ENCODE data around the gene CIAPIN1.
"Not testable (repeated sequence)": the region's sequence is repeated elsewhere in the genome, so short reads cannot be mapped to it uniquely, and the experiment has no call there.

Gene CIAPIN1

DNA sequence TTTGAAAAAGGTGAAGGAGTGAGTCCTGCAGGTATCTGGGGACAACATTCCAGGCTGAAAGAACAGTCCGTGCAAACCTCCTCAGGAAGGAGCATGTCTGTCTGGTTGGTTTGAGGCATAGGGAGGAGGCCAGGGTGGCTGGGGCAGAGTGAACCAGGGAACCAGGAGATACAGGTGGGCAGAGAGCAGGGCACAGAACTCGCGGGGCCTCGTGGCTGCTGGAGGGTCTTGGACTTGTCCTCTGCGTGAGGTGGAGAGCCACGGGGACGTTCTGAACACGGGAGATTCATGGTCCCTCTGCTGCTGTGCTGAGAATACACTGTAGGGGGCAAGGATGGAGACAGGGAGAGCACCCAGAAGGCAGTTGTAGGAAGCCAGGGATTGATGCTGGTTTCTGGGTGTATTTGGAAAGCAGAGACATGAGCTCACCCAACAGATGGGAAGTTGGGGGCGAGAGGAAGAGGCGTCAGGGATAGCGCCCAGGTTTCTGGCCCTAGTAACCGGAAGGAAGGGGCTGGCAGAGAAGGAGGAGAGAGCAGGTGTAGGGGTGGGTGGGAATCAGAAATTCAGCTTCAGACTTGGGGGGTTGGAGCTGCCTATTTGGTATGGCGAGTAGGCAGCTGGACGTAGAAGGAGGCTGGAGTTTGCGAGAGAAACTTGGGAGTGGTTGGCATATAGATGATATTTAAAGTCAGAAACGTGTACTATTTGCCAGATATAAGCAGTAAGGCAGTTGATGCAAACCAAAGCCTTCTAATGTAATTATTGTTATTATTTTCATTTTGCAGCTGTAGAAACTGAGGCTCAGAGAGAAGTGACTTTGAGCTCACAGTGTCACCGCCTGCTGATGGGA, 43.0 kb downstream of the CIAPIN1 start, which contains the start of gene CCL17:
Gene CCL17, plus strand, starts transcription at position 803 of the 853 bp plus-strand sequence. CDS start 9,166 bp downstream, outside the sequence.
- H3K18ac ChIP-seq (ENCODE audit: low read length): no peak within 1 kb of the TSS
- no peak for DNase-seq
- no peak within 1 kb of the TSS for H3K9ac ChIP-seq (ENCODE audit: low read length)
- no peaks in the 10 kb centered on the region for H3K27me3 ChIP-seq (ENCODE audit: insufficient read depth, low read length, poor library complexity)
- no peak within 1 kb of the TSS for H4K5ac ChIP-seq (ENCODE audit: low read length)
- H3K27ac ChIP-seq (ENCODE audit: low read depth, low read length): no peak within 1 kb of the TSS
- no peak within 1 kb of the TSS for H3K4me3 ChIP-seq (ENCODE audit: low read length)
- no peak within 1 kb of the TSS for H2BK5ac ChIP-seq (ENCODE audit: low read length)
- no CpG with 5 or more reads among the region's 17 CpGs for WGBS (ENCODE audit: extremely low coverage, insufficient coverage, low lambda C conversion rate)
- H2BK120ac ChIP-seq (ENCODE audit: low read depth, low read length): no peak within 1 kb of the TSS
- no peak within 1 kb of the TSS for H4K8ac ChIP-seq (ENCODE audit: low read depth, low read length)
- no peaks in the 10 kb centered on the region for H3K79me2 ChIP-seq (ENCODE audit: control insufficient read depth, insufficient read depth, low read length)
- H3K4me2 ChIP-seq (ENCODE audit: low read length): no peak within 1 kb of the TSS
- H3K23ac ChIP-seq (ENCODE audit: low read length): no peak within 1 kb of the TSS
- H3K4ac ChIP-seq (ENCODE audit: low read depth, low read length): no peak within 1 kb of the TSS
- no peak within 1 kb of the TSS for H3K56ac ChIP-seq (ENCODE audit: low read length)
- no peaks in the 10 kb centered on the region for H3K36me3 ChIP-seq (ENCODE audit: control insufficient read depth, insufficient read depth, low read length)
- no peak within 1 kb of the TSS for H2BK15ac ChIP-seq (replicated peaks; ENCODE audit: low read depth)
- H3K4me1 ChIP-seq (ENCODE audit: control insufficient read depth, low read depth, low read length): no peaks in the 10 kb centered on the region
- no peak within 1 kb of the TSS for H2AK5ac ChIP-seq (ENCODE audit: low read length)
- no peaks in the 10 kb centered on the region for H3K79me1 ChIP-seq (ENCODE audit: low read length)

DNA sequence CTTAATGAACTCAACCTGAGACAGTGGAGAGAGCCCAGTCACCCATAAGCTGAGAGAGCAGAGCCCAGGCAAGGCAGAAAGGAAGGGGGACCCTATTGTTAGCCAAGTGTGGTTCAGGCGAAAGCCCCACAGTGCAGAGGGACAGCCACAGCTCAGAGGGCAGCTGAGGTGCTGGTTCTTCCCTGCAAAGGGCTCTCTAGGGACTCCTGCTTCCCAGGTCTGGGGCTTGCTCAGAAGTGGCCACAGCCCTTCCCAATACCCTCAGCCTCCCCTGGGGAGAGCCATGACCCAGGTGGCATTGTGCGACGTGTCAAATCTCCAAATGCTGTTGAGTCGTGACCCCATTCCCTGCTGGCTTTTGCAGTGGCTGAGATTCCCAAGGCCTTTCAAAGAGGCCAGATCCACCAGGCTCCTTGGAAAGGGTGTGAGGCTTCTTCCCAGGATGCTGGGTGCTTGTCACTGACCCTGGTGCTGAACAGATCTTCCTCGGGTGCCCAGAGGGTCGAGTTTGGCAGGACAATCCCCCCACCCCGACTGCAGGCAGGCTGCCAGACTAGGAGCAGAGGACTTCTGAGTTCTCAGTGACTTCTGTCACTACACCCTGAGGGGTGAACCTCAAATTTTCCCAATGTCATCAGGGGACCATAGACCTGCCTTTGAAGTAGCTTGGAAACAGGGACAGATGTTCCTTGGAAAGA, 45.1 kb downstream of the CIAPIN1 start:
- Histone ChIP-seq H3K4me1 (ENCODE audit: control insufficient read depth, low read depth, low read length) (no peaks in the 10 kb centered on the region), H3K79me2 (ENCODE audit: control insufficient read depth, insufficient read depth, low read length) (no peaks in the 10 kb centered on the region), H3K23ac (ENCODE audit: low read length) (no peak overlapping the region), H2BK120ac (ENCODE audit: low read depth, low read length) (no peak overlapping the region), H2BK5ac (ENCODE audit: low read length) (no peak overlapping the region), H4K8ac (ENCODE audit: low read depth, low read length) (no peak overlapping the region), H3K27ac (ENCODE audit: low read depth, low read length) (no peak overlapping the region), H2AK5ac (ENCODE audit: low read length) (no peak overlapping the region), H3K4ac (ENCODE audit: low read depth, low read length) (no peak overlapping the region), H3K27me3 (ENCODE audit: insufficient read depth, low read length, poor library complexity) (no peaks in the 10 kb centered on the region), H4K5ac (ENCODE audit: low read length) (no peak overlapping the region), H3K4me3 (ENCODE audit: low read length) (no peak overlapping the region), H3K18ac (ENCODE audit: low read length) (no peak overlapping the region), H2BK15ac (replicated peaks; ENCODE audit: low read depth) (no peak overlapping the region), H3K79me1 (ENCODE audit: low read length) (no peaks in the 10 kb centered on the region), H3K36me3 (ENCODE audit: control insufficient read depth, insufficient read depth, low read length) (no peaks in the 10 kb centered on the region), H3K9ac (ENCODE audit: low read length) (no peak overlapping the region), H3K4me2 (ENCODE audit: low read length) (no peak overlapping the region), H3K56ac (ENCODE audit: low read length) (no peak overlapping the region)
- no peak for DNase-seq
- no CpG with 5 or more reads among the region's 7 CpGs for WGBS (ENCODE audit: extremely low coverage, insufficient coverage, low lambda C conversion rate)

- not testable (repeated sequence) for H3K27me3 ChIP-seq (ENCODE audit: insufficient read depth, low read length, poor library complexity); H3K79me1 ChIP-seq (ENCODE audit: low read length); H3K4me3 ChIP-seq (ENCODE audit: low read length); H4K8ac ChIP-seq (ENCODE audit: low read depth, low read length); H2BK5ac ChIP-seq (ENCODE audit: low read length); H3K18ac ChIP-seq (ENCODE audit: low read length); H3K79me2 ChIP-seq (ENCODE audit: control insufficient read depth, insufficient read depth, low read length); H3K9ac ChIP-seq (ENCODE audit: low read length); H3K4me2 ChIP-seq (ENCODE audit: low read length); H2BK120ac ChIP-seq (ENCODE audit: low read depth, low read length); H3K4ac ChIP-seq (ENCODE audit: low read depth, low read length); H2AK5ac ChIP-seq (ENCODE audit: low read length); H4K5ac ChIP-seq (ENCODE audit: low read length); H3K4me1 ChIP-seq (ENCODE audit: control insufficient read depth, low read depth, low read length); H3K56ac ChIP-seq (ENCODE audit: low read length); H2BK15ac ChIP-seq (replicated peaks; ENCODE audit: low read depth); H3K23ac ChIP-seq (ENCODE audit: low read length); H3K27ac ChIP-seq (ENCODE audit: low read depth, low read length); DNase-seq; H3K36me3 ChIP-seq (ENCODE audit: control insufficient read depth, insufficient read depth, low read length)
- WGBS (ENCODE audit: extremely low coverage, insufficient coverage, low lambda C conversion rate): no CpG with 5 or more reads among the region's 4 CpGs
Measured at GRCh38 chr16:57397493-57397892, 49.7 kb downstream of the CIAPIN1 start.

DNA sequence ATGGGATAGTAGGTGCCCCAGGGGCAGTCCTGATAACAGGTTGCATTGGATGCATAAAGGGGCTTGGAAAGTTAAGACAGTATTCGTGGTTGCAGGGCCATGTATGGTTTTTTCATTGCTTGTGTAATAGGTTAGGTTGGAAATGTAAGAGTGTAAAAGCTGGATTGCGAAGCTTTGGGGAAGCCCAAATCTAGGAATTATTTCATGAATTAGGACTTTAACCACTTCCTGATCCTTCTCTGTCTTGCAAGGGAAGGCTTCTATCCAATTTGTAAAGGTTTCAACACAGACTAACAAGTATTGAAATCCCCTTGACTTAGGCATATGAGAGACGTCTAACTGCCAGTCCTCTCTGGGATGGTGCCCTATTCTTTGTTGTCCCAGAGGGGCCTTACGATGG, 50.4 kb downstream of the CIAPIN1 start:
- Histone ChIP-seq H3K56ac (ENCODE audit: low read length) (no peak overlapping the region), H3K36me3 (ENCODE audit: control insufficient read depth, insufficient read depth, low read length) (no peaks in the 10 kb centered on the region), H3K23ac (ENCODE audit: low read length) (no peak overlapping the region), H3K27me3 (ENCODE audit: insufficient read depth, low read length, poor library complexity) (no peaks in the 10 kb centered on the region), H2BK15ac (replicated peaks; ENCODE audit: low read depth) (no peak overlapping the region), H3K4me2 (ENCODE audit: low read length) (no peak overlapping the region), H3K79me1 (ENCODE audit: low read length) (no peaks in the 10 kb centered on the region), H2AK5ac (ENCODE audit: low read length) (no peak overlapping the region), H3K9ac (ENCODE audit: low read length) (no peak overlapping the region), H3K27ac (ENCODE audit: low read depth, low read length) (no peak overlapping the region), H3K4me3 (ENCODE audit: low read length) (no peak overlapping the region), H3K4me1 (ENCODE audit: control insufficient read depth, low read depth, low read length) (no peaks in the 10 kb centered on the region), H3K4ac (ENCODE audit: low read depth, low read length) (no peak overlapping the region), H3K18ac (ENCODE audit: low read length) (no peak overlapping the region), H4K8ac (ENCODE audit: low read depth, low read length) (no peak overlapping the region), H3K79me2 (ENCODE audit: control insufficient read depth, insufficient read depth, low read length) (no peaks in the 10 kb centered on the region), H4K5ac (ENCODE audit: low read length) (no peak overlapping the region), H2BK120ac (ENCODE audit: low read depth, low read length) (no peak overlapping the region), H2BK5ac (ENCODE audit: low read length) (no peak overlapping the region)
- no CpG with 5 or more reads among the region's 4 CpGs for WGBS (ENCODE audit: extremely low coverage, insufficient coverage, low lambda C conversion rate)
- DNase-seq: no peak

- no peak for DNase-seq
- H3K36me3 ChIP-seq (ENCODE audit: control insufficient read depth, insufficient read depth, low read length): no peaks in the 10 kb centered on the region
- no peak overlapping the region for H3K4me2 ChIP-seq (ENCODE audit: low read length)
- no peaks in the 10 kb centered on the region for H3K4me1 ChIP-seq (ENCODE audit: control insufficient read depth, low read depth, low read length)
- no peak overlapping the region for H2BK120ac ChIP-seq (ENCODE audit: low read depth, low read length)
- WGBS (ENCODE audit: extremely low coverage, insufficient coverage, low lambda C conversion rate): no CpG with 5 or more reads among the region's 5 CpGs
- H2BK5ac ChIP-seq (ENCODE audit: low read length): no peak overlapping the region
- no peaks in the 10 kb centered on the region for H3K27me3 ChIP-seq (ENCODE audit: insufficient read depth, low read length, poor library complexity)
- no peak overlapping the region for H3K23ac ChIP-seq (ENCODE audit: low read length)
- H3K4me3 ChIP-seq (ENCODE audit: low read length): no peak overlapping the region
- H4K5ac ChIP-seq (ENCODE audit: low read length): no peak overlapping the region
- H3K79me1 ChIP-seq (ENCODE audit: low read length): no peaks in the 10 kb centered on the region
- H3K79me2 ChIP-seq (ENCODE audit: control insufficient read depth, insufficient read depth, low read length): no peaks in the 10 kb centered on the region
- H3K27ac ChIP-seq (ENCODE audit: low read depth, low read length): no peak overlapping the region
- no peak overlapping the region for H3K4ac ChIP-seq (ENCODE audit: low read depth, low read length)
- no peak overlapping the region for H2BK15ac ChIP-seq (replicated peaks; ENCODE audit: low read depth)
- no peak overlapping the region for H3K18ac ChIP-seq (ENCODE audit: low read length)
- H4K8ac ChIP-seq (ENCODE audit: low read depth, low read length): no peak overlapping the region
- H3K56ac ChIP-seq (ENCODE audit: low read length): no peak overlapping the region
- H2AK5ac ChIP-seq (ENCODE audit: low read length): no peak overlapping the region
- H3K9ac ChIP-seq (ENCODE audit: low read length): no peak overlapping the region
Measured at GRCh38 chr16:57395026-57395425, 52.2 kb downstream of the CIAPIN1 start.
